HG03045 (cell line): Measurements from ENCODE around the gene FUT7.

ENCODE experiments used
- ATAC-seq: cut with Tn5 transposase; IDR thresholded peaks from one replicate; pipeline ENCODE4 v1.9.1; 2021; ENCODE audit warnings: mild to moderate bottlenecking, moderate library complexity; ENCODE audit not compliant: unreplicated experiment

FUT7 gene

DNA sequence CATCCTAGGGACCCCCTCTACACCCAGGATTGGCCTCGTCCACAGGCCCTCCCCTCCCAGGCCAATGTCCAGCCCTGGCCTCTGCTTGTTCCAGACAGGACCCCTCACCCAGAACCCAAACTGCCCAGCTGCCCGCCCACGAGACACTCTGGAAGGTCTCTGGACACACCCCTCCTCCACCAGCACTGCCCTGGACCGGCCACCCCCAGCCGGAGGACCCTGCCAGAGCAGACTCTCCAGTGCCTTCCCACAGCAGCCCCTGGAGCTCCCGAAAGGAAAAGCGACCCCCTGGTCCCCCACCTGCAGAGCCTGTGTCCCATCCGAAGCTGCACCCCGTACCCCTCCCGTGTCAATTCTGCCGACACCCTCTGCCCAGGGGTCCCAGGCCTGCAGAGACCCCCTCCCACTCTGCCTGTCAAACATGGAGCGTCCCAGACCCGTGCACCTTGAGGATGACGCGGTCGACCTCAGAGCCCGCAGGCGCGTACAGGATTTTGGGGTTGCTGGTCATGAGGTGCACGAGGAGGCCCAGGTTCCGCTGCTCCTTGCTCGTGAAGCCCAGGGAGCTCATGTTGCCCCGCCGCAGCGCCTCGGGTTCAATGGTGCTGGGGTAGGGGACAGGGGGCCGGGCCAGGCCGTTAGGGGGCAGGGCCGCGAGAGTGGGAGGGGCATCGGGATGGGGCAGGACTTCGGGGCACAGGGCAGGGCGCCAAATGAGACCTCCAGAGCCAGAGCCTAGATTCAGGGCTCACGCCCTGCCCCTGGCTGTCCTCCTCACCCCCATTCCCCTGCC, 11.8 kb downstream of the FUT7 start:
- no peak for ATAC-seq

DNA sequence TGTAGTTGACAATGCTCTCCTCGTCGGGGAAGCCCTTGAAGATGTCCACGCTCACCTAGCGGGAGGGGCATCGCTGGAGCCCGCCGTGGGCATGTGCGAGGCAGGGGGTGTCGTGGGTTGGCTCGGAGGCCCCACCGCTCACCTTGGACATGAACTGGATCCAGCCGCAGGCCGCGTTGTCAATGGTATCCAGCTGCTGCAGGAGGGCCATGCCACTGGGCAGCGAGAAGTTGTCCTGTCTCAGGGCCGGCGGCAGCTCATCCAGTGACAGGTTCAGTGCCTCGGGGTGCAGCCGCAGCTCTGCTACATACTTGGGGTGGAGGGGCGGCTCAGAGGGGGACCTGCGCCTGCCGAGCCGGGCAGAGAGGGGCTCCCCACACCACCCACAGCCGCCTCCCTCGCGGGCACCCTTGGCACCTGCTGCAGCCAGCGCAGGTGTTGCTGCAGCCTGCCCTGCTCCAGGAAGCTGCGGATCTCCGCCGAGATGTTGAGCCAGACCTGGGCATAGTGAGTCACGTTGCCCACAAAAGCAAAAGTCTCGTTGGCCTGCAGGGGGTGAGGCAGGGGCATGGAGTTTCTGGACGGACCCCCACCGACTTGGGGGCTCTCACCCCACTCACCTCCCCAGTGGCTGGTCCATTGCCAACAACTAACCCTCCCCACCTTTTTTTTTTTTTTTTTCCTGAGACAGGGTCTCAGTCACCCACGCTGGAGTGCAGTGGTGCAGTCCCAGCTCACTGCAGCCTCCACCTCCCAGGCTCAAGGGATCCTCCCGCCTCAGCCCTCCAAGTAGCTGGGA, 12.9 kb downstream of the FUT7 start:
- no peak for ATAC-seq

DNA sequence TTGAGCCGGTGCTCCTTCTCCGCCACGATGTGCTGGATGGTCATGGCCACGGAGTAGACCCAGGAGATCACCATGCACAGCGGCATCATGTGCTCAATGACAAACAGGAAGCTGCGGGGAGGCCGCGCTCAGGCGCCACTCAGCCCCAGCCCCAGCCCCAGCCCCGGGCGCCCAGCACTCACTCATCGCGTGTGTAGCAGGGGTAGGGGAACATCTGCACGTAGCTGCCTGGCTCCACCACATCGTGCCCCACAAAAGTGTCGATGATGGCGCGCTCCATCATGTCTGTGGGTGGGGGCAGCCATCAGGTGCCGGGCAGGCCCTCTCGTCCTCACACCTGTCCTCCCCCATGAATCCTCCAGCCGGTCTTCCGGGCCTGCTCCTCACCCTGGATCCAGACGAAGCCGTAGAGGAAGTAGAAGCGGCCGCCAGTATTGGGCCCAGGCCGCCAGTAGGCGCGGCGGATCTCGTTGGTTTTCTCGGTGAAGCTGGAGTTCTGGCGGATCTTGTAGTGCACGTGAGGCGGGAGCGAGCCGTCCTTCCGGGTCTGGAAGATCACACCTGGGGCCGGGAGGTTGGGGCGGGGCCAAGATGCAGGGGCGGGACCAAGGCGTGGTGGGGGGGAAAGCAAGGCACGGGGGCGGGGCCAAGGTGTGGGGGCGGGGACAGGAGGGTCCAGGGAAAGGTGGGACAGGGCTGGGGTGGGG, 13.9 kb downstream of the FUT7 start:
- no peak for ATAC-seq

DNA sequence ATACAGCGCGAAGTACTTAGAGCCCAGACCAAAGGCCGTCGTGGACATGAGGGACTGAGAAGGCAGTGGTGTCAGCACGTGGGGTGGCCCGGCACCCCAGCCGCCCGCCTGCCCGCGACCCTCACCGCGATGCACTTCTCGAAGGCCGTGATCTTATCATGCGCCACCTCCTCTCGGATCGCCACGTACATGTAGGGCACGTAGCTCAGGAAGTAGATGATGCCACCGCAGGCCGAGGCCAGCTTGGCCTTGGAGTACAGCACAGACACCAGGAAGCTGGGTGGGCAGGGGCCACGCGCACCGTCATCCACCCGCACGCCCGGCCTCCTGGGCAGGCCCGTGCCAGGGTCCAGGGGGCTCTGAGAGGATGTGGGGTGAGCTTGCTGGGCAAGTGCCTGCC, 14.8 kb downstream of the FUT7 start:
- no peak for ATAC-seq

DNA sequence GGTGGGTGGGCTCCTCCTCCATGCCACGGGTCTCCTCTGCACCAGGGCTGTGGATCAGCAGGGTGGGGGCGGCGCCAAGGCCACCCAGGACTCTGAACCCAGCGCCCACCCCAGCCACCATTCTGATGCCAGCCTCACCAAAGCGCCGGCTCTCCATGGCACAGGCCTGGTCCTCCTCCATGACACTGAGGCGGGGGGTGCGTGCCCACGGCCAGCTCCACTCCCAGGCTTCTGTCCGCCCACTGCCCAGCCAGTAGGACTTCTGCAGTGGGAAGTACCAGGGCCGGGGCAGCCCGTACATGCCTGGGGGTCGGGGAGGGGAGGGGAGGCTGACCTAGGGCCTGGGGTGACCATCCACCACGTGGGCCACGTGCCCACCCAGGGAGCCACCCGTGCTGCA, 15.5 kb downstream of the FUT7 start:
- no peak for ATAC-seq

DNA sequence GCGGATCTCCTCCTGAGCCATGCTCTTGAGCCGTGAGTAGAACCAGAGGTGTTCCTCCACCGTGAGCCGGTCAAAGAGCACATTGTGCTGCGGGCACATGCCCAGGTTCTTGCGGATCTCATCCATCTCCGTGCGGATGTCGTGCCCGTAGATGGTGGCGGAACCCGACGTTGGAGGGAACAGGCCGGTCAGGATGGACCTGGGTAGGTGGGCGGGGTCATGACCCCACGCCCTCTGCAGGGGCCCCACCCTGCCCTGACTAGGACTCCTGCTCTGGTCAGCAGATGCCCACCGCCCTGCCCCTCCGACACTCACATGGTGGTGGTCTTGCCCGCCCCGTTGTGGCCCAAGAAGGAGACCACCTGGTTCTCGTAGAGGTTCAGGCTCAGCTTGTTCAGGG, 15.9 kb downstream of the FUT7 start:
- no peak for ATAC-seq

DNA sequence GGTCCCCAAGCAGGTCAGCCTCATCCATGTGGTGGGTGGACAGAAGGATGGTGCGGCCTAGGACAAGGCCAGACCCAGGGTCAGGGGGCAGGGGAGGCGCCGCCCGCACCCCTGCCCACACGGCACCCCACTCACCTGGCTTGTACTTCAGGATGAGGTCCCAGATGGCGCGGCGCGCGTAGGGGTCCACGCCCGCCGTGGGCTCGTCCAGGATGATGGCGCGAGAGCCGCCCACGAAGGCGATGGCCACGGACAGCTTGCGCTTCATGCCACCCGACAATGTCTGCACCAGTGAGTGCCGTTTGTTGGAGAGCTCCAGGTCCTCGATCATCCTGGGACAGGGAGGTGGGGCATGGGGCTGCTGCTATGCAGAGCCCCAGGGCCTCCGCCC, 16.4 kb downstream of the FUT7 start:
- ATAC-seq: no peak

DNA sequence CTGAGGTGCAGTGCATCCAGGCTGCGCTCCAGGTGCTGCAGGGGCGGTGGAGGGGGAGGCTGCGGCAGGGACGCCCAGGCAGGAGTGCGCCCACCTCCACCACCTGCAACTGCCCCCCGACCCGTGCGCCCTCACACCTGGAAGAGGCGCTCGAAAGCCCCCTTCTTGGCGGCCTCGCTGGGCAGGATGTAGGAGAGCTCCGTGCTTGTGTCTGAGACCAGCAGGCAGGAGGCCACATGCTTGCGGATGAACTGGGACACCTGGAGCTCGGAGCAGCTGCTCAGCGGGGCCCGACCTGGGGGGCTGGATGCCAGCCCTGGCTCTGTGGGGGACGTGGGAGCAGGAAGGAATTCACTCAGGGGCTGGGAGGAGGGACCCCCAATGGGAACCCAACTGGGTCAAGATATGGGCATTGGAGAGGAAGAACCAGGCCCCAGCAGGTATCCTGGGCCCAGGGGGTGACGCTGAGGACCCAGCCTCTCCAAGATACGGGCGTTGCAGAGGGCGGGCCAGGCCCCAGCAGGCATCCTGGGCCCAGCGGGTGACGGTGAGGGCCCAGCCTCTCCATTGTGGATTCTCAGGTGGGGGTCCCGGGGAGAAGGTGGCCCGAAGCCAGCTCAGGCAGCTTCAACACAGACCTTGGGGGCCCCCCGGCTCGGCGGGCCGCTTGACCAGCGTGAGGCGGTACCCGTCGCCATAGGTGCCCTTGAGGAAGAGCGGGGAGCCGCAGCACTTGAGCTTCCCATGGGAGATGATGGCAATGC, 16.9 kb downstream of the FUT7 start:
- ATAC-seq: no peak

DNA sequence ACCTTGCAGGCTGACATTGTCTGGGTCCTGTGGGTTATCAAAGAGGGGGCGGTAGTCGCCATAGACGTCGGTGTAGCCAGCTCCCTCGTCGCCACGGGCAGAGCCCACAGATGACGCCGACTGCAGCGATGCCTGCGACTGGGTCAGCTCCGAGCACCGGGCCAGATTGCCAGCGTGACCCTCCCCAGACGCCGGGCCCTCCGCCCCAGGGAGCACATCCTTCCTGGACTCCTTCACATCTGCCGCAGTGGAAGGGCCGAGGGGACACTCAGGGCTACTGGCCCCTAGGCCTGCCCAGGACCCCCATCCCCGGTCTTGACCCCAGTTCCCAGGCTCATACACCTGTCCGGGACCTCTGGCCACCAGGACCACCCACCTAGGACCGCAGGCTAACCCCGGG, 17.7 kb downstream of the FUT7 start:
- ATAC-seq: no peak

DNA sequence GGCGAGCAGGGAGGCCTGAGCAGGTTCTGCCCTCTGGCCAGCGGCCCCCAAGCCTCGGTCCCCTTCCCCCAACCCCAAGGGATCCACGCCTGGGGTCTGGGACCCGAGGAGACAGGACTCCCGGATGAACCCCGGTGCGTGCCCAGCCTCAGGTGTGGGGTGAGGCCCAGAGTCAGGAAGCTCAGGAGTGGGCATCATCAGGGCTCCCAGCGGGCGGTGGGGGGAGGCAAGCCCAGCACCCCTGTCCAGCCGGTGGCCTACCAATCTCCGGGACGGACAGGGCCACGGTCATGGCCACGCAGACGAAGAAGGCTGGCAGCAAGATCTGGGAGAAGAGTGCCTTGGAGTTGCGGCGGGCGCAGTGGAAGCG, 18.3 kb downstream of the FUT7 start:
- no peak for ATAC-seq

DNA sequence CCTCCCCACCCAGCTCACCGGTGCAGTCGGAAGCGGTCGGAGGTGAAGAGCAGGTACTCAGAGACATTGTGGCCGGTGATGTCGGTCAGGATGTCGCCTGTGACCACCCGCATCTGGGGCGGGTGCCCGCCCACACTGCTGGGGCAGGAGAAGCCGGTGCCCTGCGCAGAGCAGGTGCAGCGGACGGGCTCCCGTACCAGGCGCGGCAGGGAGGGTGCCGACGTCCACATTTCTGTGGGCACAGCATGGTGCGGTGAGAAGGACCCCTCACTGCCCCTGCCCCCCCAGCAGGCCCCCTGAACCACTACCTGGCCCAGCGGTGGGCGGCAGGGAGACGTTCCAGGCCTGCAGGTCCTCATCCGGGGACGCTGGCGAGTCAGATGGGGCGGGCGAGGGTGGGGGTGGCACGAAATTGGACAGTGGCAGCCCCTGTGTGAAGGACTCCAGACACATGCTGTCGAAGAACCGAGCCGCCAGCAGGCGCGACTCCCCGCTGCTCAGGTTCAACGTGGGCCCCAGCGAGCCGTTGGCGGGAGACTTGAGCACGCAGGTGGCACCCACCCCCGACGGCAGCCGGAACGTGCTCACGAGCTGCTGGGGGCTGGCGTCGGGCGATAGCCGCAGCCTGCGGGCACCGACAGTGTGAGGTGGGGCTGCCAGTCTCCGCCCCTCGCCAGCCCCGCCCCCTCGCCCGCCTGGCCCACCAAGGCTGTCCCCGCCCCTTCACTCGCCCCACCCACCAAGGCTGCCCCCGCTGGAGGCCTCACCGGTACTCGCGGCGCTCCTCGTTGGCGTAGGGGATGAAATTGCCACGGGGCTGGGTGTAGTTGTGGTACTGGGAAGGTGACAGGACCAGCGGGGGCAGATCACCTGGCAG, 19.0 kb downstream of the FUT7 start:
- no peak for ATAC-seq

DNA sequence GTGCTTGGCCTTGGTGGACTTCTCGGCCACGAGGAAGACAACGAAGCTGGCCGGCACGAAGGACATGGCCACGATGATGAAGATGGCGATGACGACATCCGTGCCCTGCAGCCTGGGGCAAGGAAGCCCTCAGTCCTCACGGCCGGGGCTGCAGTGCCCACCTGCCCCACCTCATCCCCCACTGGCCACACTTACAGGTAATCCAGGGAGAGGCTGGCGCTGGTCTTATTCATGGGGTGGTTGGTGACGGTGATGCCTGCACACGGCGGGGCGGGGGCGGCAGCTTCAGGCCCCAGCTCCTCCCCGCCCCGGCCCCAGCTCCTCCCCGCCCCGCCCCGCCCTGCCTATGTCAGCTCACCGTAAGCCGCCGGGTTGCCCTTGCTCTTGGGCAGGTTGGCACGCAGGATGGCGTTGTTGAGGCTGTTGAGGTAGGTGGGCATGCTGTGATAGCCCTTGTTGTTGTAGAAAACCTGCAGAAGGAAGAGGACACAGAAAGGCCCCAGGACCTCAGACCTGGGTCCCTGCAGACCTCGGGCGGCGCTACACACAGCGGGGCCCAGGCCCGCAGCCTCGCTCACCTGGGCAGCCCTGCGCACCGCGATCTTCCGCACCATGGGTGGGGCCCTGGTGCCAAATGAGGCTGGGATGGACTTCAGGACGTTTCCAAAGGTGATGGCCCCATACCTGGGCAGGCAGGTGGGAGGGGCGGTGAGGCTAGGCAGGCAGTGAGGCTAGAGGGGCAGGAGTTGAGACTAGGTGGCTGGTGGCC, 19.8 kb downstream of the FUT7 start:
- no peak for ATAC-seq

DNA sequence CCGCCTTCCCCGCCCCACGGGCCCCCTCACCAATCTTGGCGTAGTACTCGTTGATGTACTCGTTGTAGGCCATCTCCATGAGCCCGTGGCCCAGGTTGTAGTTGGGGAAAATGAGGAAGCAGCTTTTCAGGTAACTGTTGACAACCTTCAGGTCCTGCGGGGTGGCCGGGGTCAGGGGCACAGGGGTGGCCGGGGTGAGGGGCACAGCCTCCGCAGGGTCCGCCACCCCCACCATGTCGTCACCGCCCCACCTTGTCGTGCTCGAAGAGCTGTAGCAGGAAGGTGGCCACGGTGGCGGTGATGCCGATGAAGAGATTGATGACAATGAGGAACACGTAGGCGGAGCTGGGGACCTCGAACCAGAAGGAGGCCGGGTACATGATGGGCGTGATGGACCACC, 20.7 kb downstream of the FUT7 start:
- ATAC-seq: no peak

DNA sequence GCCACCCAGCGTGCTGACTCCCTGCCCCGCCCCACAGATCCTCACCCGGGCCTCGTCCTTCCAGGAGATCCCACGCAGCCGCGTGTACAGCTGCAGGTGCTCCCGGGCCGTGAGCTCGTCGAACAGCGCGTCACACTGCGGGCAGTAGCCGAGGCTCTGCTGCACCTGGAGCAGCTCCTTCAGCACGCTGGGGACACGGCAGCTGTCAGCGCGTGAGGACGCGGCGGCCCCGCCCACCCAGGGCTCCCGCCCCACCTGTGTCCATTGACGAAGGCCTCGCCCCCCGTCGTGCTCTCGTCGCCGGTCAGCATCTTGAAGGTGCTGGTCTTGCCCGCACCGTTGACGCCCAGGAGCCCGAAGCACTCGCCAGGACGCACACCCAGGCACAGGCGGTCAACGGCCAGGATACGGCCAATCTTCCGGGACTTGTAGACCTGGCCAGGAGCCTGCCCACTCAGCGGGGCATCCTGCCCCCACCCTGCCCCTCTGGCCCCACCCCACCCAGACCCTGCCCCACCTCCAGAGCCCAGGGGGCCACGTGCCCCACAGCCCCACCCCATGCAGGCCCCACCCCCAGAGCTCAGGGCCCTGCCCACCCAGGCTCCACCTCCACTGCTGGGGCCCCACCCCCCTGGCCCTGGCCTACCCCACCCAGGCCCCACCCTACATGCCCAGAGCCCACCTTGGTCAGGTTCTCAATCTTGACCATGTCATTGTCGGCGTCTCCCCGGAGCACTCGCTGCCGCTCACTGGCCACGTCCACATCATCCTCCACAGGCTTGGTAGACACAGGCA, 21.8 kb downstream of the FUT7 start:
- ATAC-seq: no peak

DNA sequence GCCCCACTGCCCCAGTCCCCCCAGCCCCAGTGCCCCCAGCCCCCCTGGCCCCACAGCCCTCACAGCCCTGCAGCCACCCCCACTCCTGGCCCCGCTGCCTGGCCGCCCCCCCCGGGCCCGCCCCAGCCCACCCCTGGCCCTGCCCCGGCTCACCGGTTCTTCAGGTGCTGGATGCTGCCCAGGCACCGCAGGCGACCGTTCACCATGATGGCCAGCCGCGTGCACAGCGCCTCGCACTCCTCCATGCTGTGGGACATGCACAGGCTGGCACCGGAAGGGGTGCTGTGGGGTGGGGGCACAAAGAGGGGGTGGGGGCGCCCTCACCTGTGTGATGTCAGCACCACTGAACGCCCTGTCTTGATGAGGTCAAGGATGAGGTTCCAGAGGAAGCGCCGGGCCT, 22.7 kb downstream of the FUT7 start:
- ATAC-seq: no peak

DNA sequence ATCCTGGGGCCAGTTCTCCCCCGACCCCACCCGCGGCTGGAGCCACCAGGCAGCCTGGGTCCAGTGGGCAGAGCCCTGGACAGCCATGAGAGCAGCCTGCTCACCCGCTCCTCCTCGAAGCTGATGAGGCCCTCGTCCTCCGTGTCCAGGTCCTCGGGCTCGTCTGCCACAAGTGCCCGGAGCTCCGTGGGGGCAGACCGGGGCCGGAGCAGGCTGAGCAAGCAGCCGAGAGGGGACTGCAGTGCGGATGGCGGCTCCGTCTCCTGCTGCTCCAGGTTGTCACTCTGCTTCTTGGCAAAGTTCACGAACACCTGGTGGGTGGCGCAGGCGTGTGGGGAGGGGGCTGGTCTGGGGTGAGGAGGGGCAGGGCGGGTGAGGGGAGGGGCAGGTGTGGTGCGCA, 23.6 kb downstream of the FUT7 start:
- ATAC-seq: no peak

DNA sequence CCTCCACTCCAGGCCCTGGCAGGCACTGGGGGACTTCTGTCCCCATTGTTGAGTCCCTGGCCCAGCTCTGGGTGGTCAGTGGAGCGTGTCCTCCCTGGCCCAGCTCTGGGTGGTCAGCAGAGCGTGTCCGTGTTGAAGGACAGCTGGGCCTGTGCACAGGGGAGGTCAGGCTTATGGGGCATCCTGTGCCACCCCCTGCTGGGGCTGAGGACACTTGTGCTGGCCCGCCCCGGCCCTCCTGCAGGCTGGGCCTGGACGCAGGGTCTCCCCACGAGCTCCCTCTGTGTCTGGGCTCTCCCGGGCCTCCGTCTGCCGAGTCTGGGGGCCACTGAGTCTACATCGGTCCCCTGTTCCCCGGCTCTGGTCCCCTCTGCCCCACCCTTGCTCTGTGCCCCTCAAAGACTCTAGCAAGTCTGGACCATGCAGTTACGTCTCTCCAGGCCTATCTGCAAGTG, 24.0 kb downstream of the FUT7 start:
- ATAC-seq: no peak

DNA sequence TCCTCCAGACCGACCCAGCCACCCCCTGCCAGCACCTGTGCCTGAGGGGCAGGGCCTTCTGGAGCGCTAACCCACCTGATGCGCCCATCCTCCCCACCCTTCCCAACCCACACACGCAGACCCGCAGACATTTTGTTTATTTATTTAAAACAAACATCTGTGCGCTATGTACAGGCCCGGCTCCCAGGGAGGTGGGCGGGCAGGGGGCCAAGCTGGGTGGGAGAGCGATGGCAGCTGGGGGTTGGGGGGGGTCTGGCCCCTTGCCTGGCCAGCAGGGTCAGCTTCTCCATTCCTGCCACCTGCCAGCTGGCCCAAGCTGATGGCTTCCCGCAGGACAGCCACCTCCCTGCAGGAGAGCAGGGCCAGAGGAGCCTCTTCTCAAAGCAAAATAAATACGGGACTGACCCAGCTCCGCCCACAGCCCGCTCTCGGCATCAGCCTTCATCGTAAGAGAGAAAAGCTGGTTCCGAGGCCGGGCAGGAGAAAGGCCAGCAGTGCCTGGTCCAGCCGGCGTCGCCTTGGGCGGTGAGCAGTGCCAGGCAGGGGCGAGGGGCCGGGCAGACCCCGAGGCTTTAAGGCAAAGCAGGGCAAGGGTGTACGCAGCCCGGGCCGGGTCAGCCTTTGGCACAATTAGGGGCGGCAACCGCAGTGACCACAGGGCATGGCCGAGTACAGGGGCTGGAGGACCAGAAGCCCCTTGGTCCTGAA, 24.6 kb downstream of the FUT7 start:
- ATAC-seq: no peak
